Vein endothelial cell (primary cell): ENCODE results near the gene TSC22D2. TPM values are rescaled to one million over a fixed set of nuclear protein-coding genes. Genes with fewer than 3 reads are reported as not detected.

ENCODE experiments used
- total RNA-seq: library from RNA; depleted of rRNA; stranded (reverse); fragments of >200 nt; gene quantifications from 2 replicates; pipeline ENCODE4 v1.2.3, GENCODE V29; 2012

The TSC22D2 gene
- 12.6 and 14.4 TPM in 2 replicates for total RNA-seq

DNA sequence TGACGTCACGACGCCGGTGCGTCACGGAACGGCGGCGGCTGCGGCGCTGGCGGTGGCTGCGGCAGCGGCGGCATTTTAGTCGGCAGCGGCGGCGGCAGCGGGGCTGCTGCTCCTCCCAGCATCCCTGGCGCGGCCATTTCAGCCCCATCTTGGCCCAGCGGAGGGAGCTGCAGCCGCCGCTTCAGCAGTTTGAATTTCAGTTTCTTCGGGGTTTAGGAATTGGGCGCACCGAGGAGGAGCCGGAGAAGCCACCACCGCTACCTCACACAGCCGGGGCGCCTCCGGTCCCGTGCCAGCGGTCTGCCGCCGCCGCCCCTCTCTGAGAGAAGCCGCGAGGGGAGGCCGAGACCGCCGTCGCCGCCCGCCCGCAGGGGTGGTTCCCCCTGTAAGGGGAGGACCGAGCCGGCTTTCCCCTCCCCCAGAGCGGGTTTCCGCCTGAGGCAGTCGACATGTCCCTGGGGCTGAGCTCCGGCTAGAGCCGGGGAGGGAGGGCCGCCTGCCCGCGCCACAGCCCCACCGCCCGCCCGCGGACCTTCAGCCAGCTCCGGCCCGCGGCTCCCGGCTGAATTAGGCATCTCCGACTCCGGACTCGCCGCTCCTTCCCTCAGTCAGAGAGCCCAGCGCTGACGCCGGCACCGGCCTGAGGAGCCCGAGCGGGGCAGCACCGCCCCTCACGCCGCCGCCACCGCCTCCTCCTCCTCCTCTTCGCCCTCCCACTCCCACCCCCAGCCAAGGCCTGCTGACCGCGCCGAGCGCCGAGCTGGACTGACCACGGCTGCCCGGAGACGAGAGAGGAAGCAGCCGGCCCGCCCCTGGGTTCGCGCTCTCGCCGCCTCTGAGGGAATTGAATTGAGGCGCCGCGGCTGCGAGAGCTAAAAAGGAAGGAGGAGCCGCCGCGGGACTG, at the start of gene TSC22D2:
Gene TSC22D2, plus strand, starts transcription at position 78 of the 904 bp plus-strand sequence. CDS start 1,053 bp downstream, outside the sequence.

Other genes with a start within 250 kb of the TSC22D2 start
- 169 and 202 TPM in 2 replicates for gene SERP1, start 138.2 kb downstream of the TSC22D2 start, total RNA-seq
- 219 and 220 TPM in 2 replicates for gene EIF2A, start 138.5 kb downstream of the TSC22D2 start, total RNA-seq
- 137 and 215 TPM in 2 replicates for gene SELENOT, start 195.0 kb downstream of the TSC22D2 start, total RNA-seq